Measurements from ENCODE around the gene CCDC14. TPM values are rescaled to one million over a fixed set of nuclear protein-coding genes. Genes with fewer than 3 reads are reported as not detected.

The CCDC14 gene
- total RNA-seq, 2 experiments from 2014 or later, result 32.4 to 39.5 TPM

DNA sequence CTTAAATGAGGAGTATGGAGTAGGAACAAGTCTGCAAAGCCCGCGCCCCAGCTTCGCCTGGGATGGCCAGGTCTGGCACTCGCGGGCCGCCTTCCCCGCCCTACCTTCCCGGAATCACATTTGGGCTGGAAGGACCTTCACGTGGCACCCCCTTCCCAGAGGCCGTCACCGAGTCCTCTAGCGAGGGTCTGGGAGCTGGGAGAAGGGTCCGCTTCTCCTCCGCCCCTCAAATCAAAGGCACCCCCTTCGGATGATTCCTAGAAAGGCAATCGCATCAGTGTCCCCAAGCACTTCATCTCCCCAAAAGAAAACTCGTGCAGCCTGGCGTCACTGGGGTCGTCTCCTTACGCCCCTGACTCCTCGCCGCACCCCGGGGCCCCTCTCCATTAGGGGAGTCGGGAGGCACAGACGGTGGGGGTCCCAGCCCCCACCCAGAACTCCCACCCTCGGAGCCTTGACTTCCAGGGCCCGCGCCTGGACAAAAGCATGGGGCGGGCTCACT is 77.3 kb downstream of the CCDC14 start:
- Mint-ChIP-seq H3K27me3 (peaks cover 57% of the 10 kb centered on the region), H3K9me3 (no peaks in the 10 kb centered on the region), H3K36me3 (no peaks in the 10 kb centered on the region), H3K4me3 (peak overlapping the region; percentile 33), H3K27ac (no peak overlapping the region), H3K4me1 (ENCODE audit: low read depth) (peaks cover 15% of the 10 kb centered on the region)
- no peak for DNase-seq
- ChIA-PET POLR2A (no interaction called here), CTCF (interaction anchor here (1.3 kb wide), 1 partner anchor 10 kb away, joined by 3 read pairs; no protein-coding TSS in a partner anchor)
- intact Hi-C loops (cut with micrococcal nuclease), result no loop called here

DNA sequence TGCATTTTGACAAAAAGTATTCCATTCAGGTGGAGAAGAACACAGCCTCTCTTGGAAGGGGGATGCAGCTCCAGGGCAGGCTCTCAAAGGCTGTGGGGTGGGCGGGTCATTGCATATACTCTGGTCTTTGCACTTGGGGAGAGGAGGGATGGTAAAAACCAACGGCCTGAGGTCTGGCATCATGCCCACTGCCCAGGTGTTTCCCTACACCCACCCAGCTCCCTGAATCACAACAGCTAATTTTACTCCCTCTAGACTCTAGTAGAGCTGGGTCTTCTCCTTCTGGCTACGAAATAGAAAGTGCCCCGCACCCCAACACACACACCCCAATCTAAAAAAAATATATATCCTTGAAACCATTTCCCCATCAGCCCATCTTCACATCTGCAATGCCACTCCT is 77.9 kb downstream of the CCDC14 start:
- Mint-ChIP-seq H3K27ac (no peak overlapping the region), H3K4me1 (ENCODE audit: low read depth) (peaks cover 15% of the 10 kb centered on the region), H3K9me3 (no peaks in the 10 kb centered on the region), H3K27me3 (peaks cover 53% of the 10 kb centered on the region), H3K4me3 (no peak overlapping the region), H3K36me3 (no peaks in the 10 kb centered on the region)
- no peak for DNase-seq
- intact Hi-C loops (cut with micrococcal nuclease), result no loop called here
- ChIA-PET POLR2A (no interaction called here), CTCF (interaction anchor here (0.5 kb wide), 1 partner anchor 45 kb away, joined by 3 read pairs; no protein-coding TSS in a partner anchor)

DNA sequence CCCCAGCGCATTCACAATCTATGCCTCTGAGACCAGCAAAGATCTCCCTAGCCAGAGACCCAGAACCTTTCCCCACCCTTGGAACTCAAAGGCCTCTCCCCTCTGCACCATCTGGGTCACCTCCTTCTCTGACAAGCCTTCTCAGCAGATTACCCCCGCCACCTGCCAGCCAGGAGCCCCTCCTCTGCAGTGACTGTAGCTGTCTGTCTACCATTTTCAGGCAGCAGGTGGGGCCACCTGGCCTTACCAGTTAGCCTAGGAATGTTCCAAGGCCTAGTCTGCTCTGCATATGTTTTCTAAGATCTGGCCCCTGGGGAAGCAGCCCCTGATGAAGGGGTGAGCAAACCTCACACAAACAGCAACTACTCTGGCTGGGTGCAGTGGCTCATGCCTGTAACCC is 79.3 kb downstream of the CCDC14 start:
- H3K4me1 Mint-ChIP-seq (ENCODE audit: low read depth), result peaks cover 15% of the 10 kb centered on the region
- H3K4me3 Mint-ChIP-seq, result no peak overlapping the region
- no peak overlapping the region for H3K27ac Mint-ChIP-seq
- CTCF ChIA-PET, result interaction anchor here (0.6 kb wide), 1 partner anchor 133 kb away, joined by 3 read pairs; no protein-coding TSS in a partner anchor
- intact Hi-C loops (cut with micrococcal nuclease), result no loop called here
- DNase-seq, result no peak
- H3K27me3 Mint-ChIP-seq, result peaks cover 48% of the 10 kb centered on the region
- no peaks in the 10 kb centered on the region for H3K36me3 Mint-ChIP-seq
- POLR2A ChIA-PET, result no interaction called here
- H3K9me3 Mint-ChIP-seq, result no peaks in the 10 kb centered on the region

- Mint-ChIP-seq H3K27me3 (peaks cover 43% of the 10 kb centered on the region), H3K4me1 (ENCODE audit: low read depth) (peaks cover 15% of the 10 kb centered on the region), H3K9me3 (no peaks in the 10 kb centered on the region), H3K36me3 (no peaks in the 10 kb centered on the region), H3K27ac (no peak overlapping the region), H3K4me3 (no peak overlapping the region)
- DNase-seq, result no peak
- intact Hi-C loops (cut with micrococcal nuclease), result no loop called here
- CTCF ChIA-PET, result interaction anchor here (0.6 kb wide), 1 partner anchor 133 kb away, joined by 3 read pairs; no protein-coding TSS in a partner anchor
- POLR2A ChIA-PET, result no interaction called here
Observed at GRCh38 chr3:123880998-123881561, 79.9 kb downstream of the CCDC14 start.

GRCh38 chr3:123878807-123879206 is 82.2 kb downstream of the CCDC14 start:
- H3K36me3 Mint-ChIP-seq, result no peaks in the 10 kb centered on the region
- peaks cover 10% of the 10 kb centered on the region for H3K4me1 Mint-ChIP-seq (ENCODE audit: low read depth)
- H3K27ac Mint-ChIP-seq, result no peak overlapping the region
- no peak for DNase-seq
- ChIA-PET CTCF (interaction anchor here (0.6 kb wide), 1 partner anchor 161 kb away, joined by 3 read pairs; no protein-coding TSS in a partner anchor), POLR2A (no interaction called here)
- intact Hi-C loops (cut with micrococcal nuclease), result no loop called here
- H3K9me3 Mint-ChIP-seq, result no peaks in the 10 kb centered on the region
- no peak overlapping the region for H3K4me3 Mint-ChIP-seq
- peaks cover 34% of the 10 kb centered on the region for H3K27me3 Mint-ChIP-seq

- Mint-ChIP-seq H3K4me1 (ENCODE audit: low read depth) (peaks cover 2% of the 10 kb centered on the region), H3K9me3 (no peaks in the 10 kb centered on the region), H3K27ac (no peak overlapping the region), H3K27me3 (peaks cover 27% of the 10 kb centered on the region), H3K36me3 (no peaks in the 10 kb centered on the region), H3K4me3 (no peak overlapping the region)
- DNase-seq, result no peak
- ChIA-PET CTCF (no interaction called here), POLR2A (no interaction called here)
- intact Hi-C loops (cut with micrococcal nuclease), result no loop called here
Observed at GRCh38 chr3:123877965-123878364, 83.1 kb downstream of the CCDC14 start.

DNA sequence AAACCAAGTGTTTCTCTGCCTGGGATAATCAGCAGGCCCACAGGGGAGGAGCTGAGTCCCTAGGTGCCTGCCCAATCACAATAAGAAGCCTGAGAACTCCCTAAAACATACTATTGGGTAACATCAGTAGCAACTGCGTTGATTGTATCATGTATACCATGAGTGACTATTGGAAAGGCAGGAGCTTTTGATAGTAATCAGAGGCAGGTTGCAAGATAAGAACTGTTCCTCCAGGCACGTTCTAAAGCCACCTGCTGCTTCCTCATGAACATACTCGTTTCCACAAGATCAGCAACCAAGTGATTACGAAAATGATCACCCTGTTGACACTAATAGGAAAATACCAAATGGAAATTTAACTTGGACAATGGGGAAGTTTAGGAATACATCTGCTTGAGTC is 83.6 kb downstream of the CCDC14 start:
- CTCF ChIA-PET, result no interaction called here
- no peak overlapping the region for H3K27ac Mint-ChIP-seq

GRCh38 chr3:123876858-123877257 is 84.2 kb downstream of the CCDC14 start:
- no peak overlapping the region for H3K4me3 Mint-ChIP-seq
- no peaks in the 10 kb centered on the region for H3K36me3 Mint-ChIP-seq
- H3K9me3 Mint-ChIP-seq, result no peaks in the 10 kb centered on the region
- no peaks in the 10 kb centered on the region for H3K4me1 Mint-ChIP-seq (ENCODE audit: low read depth)
- H3K27ac Mint-ChIP-seq, result no peak overlapping the region
- ChIA-PET POLR2A (no interaction called here), CTCF (no interaction called here)
- intact Hi-C loops (cut with micrococcal nuclease), result no loop called here
- H3K27me3 Mint-ChIP-seq, result peaks cover 17% of the 10 kb centered on the region
- DNase-seq, result no peak

More for the DNA sequence above, 83.6 kb downstream of the CCDC14 start:
- intact Hi-C loops (cut with micrococcal nuclease), result no loop called here
- H3K4me3 Mint-ChIP-seq, result no peak overlapping the region
- POLR2A ChIA-PET, result no interaction called here
- peaks cover 22% of the 10 kb centered on the region for H3K27me3 Mint-ChIP-seq
- no peaks in the 10 kb centered on the region for H3K4me1 Mint-ChIP-seq (ENCODE audit: low read depth)
- H3K36me3 Mint-ChIP-seq, result no peaks in the 10 kb centered on the region
- DNase-seq, result no peak
- no peaks in the 10 kb centered on the region for H3K9me3 Mint-ChIP-seq

- POLR2A ChIA-PET, result no interaction called here
- Mint-ChIP-seq H3K36me3 (no peaks in the 10 kb centered on the region), H3K9me3 (no peaks in the 10 kb centered on the region), H3K4me1 (ENCODE audit: low read depth) (no peaks in the 10 kb centered on the region), H3K27me3 (peaks cover 7% of the 10 kb centered on the region), H3K27ac (no peak overlapping the region), H3K4me3 (no peak overlapping the region)
- DNase-seq, result no peak
- CTCF ChIA-PET, result no interaction called here
- intact Hi-C loops (cut with micrococcal nuclease), result no loop called here
Observed at GRCh38 chr3:123872621-123873020, 88.4 kb downstream of the CCDC14 start.

- Mint-ChIP-seq H3K9me3 (no peaks in the 10 kb centered on the region), H3K4me1 (ENCODE audit: low read depth) (no peaks in the 10 kb centered on the region), H3K36me3 (no peaks in the 10 kb centered on the region), H3K4me3 (no peak overlapping the region), H3K27me3 (peaks cover 7% of the 10 kb centered on the region), H3K27ac (no peak overlapping the region)
- ChIA-PET POLR2A (no interaction called here), CTCF (no interaction called here)
- intact Hi-C loops (cut with micrococcal nuclease), result no loop called here
- no peak for DNase-seq
Observed at GRCh38 chr3:123871946-123872345, 89.1 kb downstream of the CCDC14 start.

DNA sequence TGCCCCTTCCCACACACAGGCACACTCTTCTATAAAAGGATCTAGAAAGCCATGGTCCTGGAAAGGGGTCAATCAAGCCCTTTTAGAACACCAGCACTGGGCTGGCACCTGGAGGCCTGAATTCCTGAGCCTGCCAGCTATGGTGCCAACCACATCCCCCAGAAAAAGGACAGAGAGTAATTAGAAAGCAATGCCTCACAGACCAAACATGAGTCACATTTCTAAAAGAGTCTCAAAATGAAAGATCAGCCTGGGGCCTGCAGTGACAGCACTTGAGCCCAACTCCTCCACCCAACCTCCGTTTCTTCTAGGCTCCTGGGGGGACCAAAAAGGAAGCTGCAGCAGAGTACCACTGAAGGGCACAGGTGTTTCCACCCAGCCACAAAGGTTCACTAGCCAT is 91.0 kb downstream of the CCDC14 start:
- H3K27ac Mint-ChIP-seq, result no peak overlapping the region
- ChIA-PET CTCF (no interaction called here), POLR2A (no interaction called here)
- peaks cover 6% of the 10 kb centered on the region for H3K27me3 Mint-ChIP-seq
- no peaks in the 10 kb centered on the region for H3K4me1 Mint-ChIP-seq (ENCODE audit: low read depth)
- no peak for DNase-seq
- no peaks in the 10 kb centered on the region for H3K9me3 Mint-ChIP-seq
- no peaks in the 10 kb centered on the region for H3K36me3 Mint-ChIP-seq
- intact Hi-C loops (cut with micrococcal nuclease), result no loop called here
- no peak overlapping the region for H3K4me3 Mint-ChIP-seq

DNA sequence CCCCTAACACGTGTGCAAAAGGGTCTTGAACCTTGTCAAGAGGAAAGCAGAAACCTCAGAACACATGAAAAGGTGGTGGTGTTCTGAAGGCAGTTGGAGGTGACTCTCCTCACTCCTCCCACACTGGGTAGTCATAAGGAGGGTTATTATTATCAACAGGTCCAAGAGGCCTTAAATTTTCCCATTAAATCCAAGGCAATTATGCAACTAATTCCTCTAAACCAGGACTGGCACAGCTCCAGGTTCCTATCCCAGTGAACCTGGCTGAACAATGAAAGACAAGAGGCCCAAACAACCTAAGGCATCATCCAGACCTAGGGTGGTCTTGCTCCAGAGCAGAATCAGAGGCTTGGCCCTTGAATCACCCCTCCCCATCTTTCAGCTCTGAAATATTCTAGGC is 91.9 kb downstream of the CCDC14 start:
- H3K9me3 Mint-ChIP-seq, result no peaks in the 10 kb centered on the region
- H3K4me1 Mint-ChIP-seq (ENCODE audit: low read depth), result no peaks in the 10 kb centered on the region
- DNase-seq, result no peak
- no peaks in the 10 kb centered on the region for H3K36me3 Mint-ChIP-seq
- intact Hi-C loops (cut with micrococcal nuclease), result no loop called here
- ChIA-PET CTCF (interaction anchor here (1.0 kb wide), 1 partner anchor 16 kb away, joined by 3 read pairs; no protein-coding TSS in a partner anchor), POLR2A (no interaction called here)
- peaks cover 4% of the 10 kb centered on the region for H3K27me3 Mint-ChIP-seq
- H3K4me3 Mint-ChIP-seq, result no peak overlapping the region
- H3K27ac Mint-ChIP-seq, result no peak overlapping the region

DNA sequence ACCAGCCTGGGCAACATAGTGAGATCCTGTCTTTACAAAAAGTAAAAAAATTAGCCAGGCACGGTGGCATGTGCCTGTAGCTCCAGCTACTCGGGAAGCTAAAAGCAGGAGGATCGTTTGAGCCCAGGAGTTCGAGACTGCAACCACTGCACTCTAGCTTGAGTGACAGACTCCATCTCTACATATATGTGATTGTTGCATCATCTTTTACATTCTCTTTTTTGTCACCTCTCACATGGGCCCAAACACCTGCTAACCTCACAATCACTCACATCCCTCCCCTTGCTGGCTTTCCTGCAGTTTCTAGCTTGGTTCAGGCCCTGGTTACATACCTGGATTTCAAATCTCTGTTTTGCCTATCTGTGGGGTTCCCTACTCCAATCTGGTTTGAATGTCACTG is 96.3 kb downstream of the CCDC14 start:
- H3K27ac Mint-ChIP-seq, result no peak overlapping the region
- H3K9me3 Mint-ChIP-seq, result no peaks in the 10 kb centered on the region
- no peaks in the 10 kb centered on the region for H3K36me3 Mint-ChIP-seq
- no peak overlapping the region for H3K4me3 Mint-ChIP-seq
- peaks cover 2% of the 10 kb centered on the region for H3K27me3 Mint-ChIP-seq
- intact Hi-C loops (cut with micrococcal nuclease), result no loop called here
- no peak for DNase-seq
- ChIA-PET POLR2A (no interaction called here), CTCF (no interaction called here)
- no peaks in the 10 kb centered on the region for H3K4me1 Mint-ChIP-seq (ENCODE audit: low read depth)
